ENCODE data around the gene NFATC3.

DNA sequence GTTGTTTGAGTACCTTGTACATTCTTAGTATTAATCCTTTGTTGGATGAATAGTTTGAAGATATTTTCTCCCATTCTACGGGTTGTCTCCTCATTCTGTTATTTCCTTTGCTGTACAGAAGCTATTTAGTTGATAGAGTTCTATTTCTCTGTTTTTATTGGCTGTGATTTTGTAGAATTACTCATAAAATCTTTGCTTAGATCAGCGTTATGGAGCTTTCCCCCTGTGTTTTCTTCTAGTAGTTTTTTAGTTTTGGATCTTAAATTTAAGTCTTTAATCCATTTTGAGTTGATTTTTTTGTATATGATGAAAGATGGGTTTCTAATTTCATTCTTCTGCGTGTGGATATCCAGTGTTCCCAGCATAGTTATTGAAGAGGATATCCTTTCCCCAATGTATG, 45.4 kb downstream of the NFATC3 start:
- TF ChIP-seq, protein P1, sequence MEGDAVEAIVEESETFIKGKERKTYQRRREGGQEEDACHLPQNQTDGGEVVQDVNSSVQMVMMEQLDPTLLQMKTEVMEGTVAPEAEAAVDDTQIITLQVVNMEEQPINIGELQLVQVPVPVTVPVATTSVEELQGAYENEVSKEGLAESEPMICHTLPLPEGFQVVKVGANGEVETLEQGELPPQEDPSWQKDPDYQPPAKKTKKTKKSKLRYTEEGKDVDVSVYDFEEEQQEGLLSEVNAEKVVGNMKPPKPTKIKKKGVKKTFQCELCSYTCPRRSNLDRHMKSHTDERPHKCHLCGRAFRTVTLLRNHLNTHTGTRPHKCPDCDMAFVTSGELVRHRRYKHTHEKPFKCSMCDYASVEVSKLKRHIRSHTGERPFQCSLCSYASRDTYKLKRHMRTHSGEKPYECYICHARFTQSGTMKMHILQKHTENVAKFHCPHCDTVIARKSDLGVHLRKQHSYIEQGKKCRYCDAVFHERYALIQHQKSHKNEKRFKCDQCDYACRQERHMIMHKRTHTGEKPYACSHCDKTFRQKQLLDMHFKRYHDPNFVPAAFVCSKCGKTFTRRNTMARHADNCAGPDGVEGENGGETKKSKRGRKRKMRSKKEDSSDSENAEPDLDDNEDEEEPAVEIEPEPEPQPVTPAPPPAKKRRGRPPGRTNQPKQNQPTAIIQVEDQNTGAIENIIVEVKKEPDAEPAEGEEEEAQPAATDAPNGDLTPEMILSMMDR (IDR thresholded peaks at IDR 0.05; ENCODE audit: low read length), result no peak
- TF ChIP-seq EZH2 (IDR thresholded peaks at IDR 0.05; ENCODE audit: borderline replicate concordance, low read length), result no peak
